Measurements from ENCODE around the gene HADHA.

HADHA gene

GRCh38 chr2:26245810-26246209, 1.4 kb upstream of the HADHA start:
- DNase-seq (ENCODE audit: low read depth in 4 of 4, low spot score in 1 of 4): no peak

- peak in 3 of 4 experiments; percentile 13 to 32 (median 13) for DNase-seq (ENCODE audit: low read depth in 4 of 4, low spot score in 1 of 4)
Measured at GRCh38 chr2:26245231-26245732, 850 bp upstream of the HADHA start.

GRCh38 chr2:26243470-26244308, 743 bp downstream of the HADHA start:
- no peak for DNase-seq (ENCODE audit: low read depth in 4 of 4, low spot score in 1 of 4)

- no peak for DNase-seq (ENCODE audit: low read depth in 4 of 4, low spot score in 1 of 4)
Measured at GRCh38 chr2:26241928-26242436, 2.5 kb downstream of the HADHA start.

GRCh38 chr2:26238311-26238958, 6.0 kb downstream of the HADHA start:
- DNase-seq (ENCODE audit: low read depth in 4 of 4, low spot score in 1 of 4): no peak

- no peak for DNase-seq (ENCODE audit: low read depth in 4 of 4, low spot score in 1 of 4)
Measured at GRCh38 chr2:26237868-26238267, 6.6 kb downstream of the HADHA start.

GRCh38 chr2:26235089-26235488, 9.3 kb downstream of the HADHA start:
- DNase-seq (ENCODE audit: low read depth in 4 of 4, low spot score in 1 of 4): no peak

- no peak for DNase-seq (ENCODE audit: low read depth in 4 of 4, low spot score in 1 of 4)
Measured at GRCh38 chr2:26230806-26231205, 13.6 kb downstream of the HADHA start.

GRCh38 chr2:26229595-26229994, 14.8 kb downstream of the HADHA start:
- no peak for DNase-seq (ENCODE audit: low read depth in 4 of 4, low spot score in 1 of 4)

GRCh38 chr2:26224095-26224494, 20.3 kb downstream of the HADHA start:
- no peak for DNase-seq (ENCODE audit: low read depth in 4 of 4, low spot score in 1 of 4)

GRCh38 chr2:26223018-26223417, 21.4 kb downstream of the HADHA start:
- no peak for DNase-seq (ENCODE audit: low read depth in 4 of 4, low spot score in 1 of 4)

GRCh38 chr2:26217720-26218119, 26.7 kb downstream of the HADHA start:
- DNase-seq (ENCODE audit: low read depth in 4 of 4, low spot score in 1 of 4): no peak

- DNase-seq (ENCODE audit: low read depth in 4 of 4, low spot score in 1 of 4): no peak
Measured at GRCh38 chr2:26216587-26216986, 27.8 kb downstream of the HADHA start.

GRCh38 chr2:26215833-26216232, 28.6 kb downstream of the HADHA start:
- DNase-seq (ENCODE audit: low read depth in 4 of 4, low spot score in 1 of 4): no peak

- no peak for DNase-seq (ENCODE audit: low read depth in 4 of 4, low spot score in 1 of 4)
Measured at GRCh38 chr2:26214759-26215158, 29.7 kb downstream of the HADHA start.

- DNase-seq (ENCODE audit: low read depth in 4 of 4, low spot score in 1 of 4): no peak
Measured at GRCh38 chr2:26212011-26212410, 32.4 kb downstream of the HADHA start.

GRCh38 chr2:26203906-26204305, 40.5 kb downstream of the HADHA start:
- no peak for DNase-seq (ENCODE audit: low read depth in 4 of 4, low spot score in 1 of 4)

- DNase-seq (ENCODE audit: low read depth in 4 of 4, low spot score in 1 of 4): no peak
Measured at GRCh38 chr2:26202981-26203490, 41.4 kb downstream of the HADHA start.

- DNase-seq (ENCODE audit: low read depth in 4 of 4, low spot score in 1 of 4): no peak
Measured at GRCh38 chr2:26197516-26197915, 46.9 kb downstream of the HADHA start.

GRCh38 chr2:26196683-26197418, 47.6 kb downstream of the HADHA start:
- DNase-seq (ENCODE audit: low read depth in 4 of 4, low spot score in 1 of 4): no peak

All from stimulated activated CD4-positive, alpha-beta T cell treated with anti-CD3 and anti-CD28 coated beads, Interleukin-1b, Interleukin-23, amount 100 ng/mL, for 24 hours (primary cell).